Upper lobe of left lung (tissue), 4 donors: ENCODE data around the gene NHLRC4.

Experiments used
- POLR2A ChIP-seq, 4 donors: fragments of 450-650 bp; IDR thresholded peaks; one replicate each; pipeline ENCODE4 v1.5.1; 2016 to 2017; ENCODE audit warnings: antibody characterized with exemption in 4 of 4, mild to moderate bottlenecking in 2 of 4
- TF ChIP-seq, protein P1 (sequence below), 6 experiments: fragments of 450-650 bp in 4 of 6; fragments of 200-600 bp in 2 of 6; sonication (generic) in 2 of 6; IDR thresholded peaks; one replicate each; pipeline ENCODE4 v1.5.1; 2016 to 2019; ENCODE audit warnings: antibody characterized with exemption in 6 of 6

DNA sequence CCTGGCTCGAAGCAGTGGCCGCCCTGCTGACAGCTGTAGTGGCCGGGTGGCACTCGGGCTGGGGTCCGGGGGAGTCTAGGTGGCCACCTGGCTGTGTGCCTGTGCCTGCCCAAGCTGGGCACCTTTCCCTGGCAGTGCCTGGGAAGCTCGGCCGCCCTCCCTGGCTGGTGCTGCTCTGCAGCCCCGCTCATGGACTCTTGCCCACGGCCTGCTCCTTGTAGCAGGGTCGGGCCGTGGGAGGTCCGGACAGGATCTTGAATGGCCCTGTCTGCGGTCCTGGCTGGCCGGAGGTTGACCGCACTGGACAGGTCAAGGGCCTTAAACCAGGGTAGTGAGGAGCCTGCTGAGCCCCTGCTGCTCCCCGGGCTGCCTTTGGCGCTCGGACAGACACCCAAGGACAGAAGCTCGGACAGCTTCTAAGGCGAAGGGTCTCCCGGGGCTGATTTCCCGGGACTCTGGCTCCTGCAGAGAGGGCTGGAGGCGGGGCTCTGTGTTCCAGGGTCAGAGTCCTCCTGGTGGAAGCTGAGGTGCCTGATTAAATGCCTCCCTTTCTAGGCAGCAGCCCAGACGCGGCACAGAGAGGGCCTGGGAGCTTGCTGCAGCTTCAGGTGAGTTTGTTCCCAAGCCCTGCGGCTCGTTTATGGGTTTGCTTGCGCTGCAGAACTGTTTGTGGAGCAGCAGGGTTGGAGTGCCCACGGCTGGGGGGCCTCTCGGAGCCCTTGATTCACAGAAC lies 33.2 kb upstream of the NHLRC4 start:
- TF ChIP-seq, protein P1, sequence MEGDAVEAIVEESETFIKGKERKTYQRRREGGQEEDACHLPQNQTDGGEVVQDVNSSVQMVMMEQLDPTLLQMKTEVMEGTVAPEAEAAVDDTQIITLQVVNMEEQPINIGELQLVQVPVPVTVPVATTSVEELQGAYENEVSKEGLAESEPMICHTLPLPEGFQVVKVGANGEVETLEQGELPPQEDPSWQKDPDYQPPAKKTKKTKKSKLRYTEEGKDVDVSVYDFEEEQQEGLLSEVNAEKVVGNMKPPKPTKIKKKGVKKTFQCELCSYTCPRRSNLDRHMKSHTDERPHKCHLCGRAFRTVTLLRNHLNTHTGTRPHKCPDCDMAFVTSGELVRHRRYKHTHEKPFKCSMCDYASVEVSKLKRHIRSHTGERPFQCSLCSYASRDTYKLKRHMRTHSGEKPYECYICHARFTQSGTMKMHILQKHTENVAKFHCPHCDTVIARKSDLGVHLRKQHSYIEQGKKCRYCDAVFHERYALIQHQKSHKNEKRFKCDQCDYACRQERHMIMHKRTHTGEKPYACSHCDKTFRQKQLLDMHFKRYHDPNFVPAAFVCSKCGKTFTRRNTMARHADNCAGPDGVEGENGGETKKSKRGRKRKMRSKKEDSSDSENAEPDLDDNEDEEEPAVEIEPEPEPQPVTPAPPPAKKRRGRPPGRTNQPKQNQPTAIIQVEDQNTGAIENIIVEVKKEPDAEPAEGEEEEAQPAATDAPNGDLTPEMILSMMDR (IDR thresholded peaks at IDR 0.05), result no peak
- no peak for TF ChIP-seq POLR2A (IDR thresholded peaks at IDR 0.05)
